Measurements from ENCODE around the gene GLRA3. TPM values are rescaled to one million over a fixed set of nuclear protein-coding genes. Genes with fewer than 3 reads are reported as not detected.

Gene GLRA3
- polyA plus RNA-seq, 1 donor from 2014 or later = 0.76 TPM

- TF ChIP-seq MXI1 (conservative IDR thresholded peaks at IDR 0.05; ENCODE audit: poor library complexity, severe bottlenecking) (no peak), POLR2AphosphoS5 (IDR thresholded peaks at IDR 0.05) (no peak), REST (IDR thresholded peaks at IDR 0.05; ENCODE audit: borderline replicate concordance) (no peak)
- Histone ChIP-seq H3K9me2 (ENCODE audit: insufficient read depth, low read length) (no peaks in the 10 kb centered on the region), H3K9me3 (ENCODE audit: low read length) (no peaks in the 10 kb centered on the region), H3K79me2 (replicated peaks; ENCODE audit: insufficient read depth, low read length) (no peaks in the 10 kb centered on the region), H3K4me3 (ENCODE audit: low read length) (no peak overlapping the region), H3K27me3 (ENCODE audit: insufficient read depth, low read depth, low read length) (no peaks in the 10 kb centered on the region), H3K27ac (ENCODE audit: low read length) (no peak overlapping the region), H2AFZ (ENCODE audit: low read depth, low read length) (no peak overlapping the region), H3K4me2 (ENCODE audit: low read length) (no peak overlapping the region), H4K20me1 (ENCODE audit: insufficient read depth) (no peaks in the 10 kb centered on the region), H3K9ac (ENCODE audit: low read length) (no peak overlapping the region), H3K36me3 (ENCODE audit: insufficient read depth, low read length) (no peaks in the 10 kb centered on the region), H3F3A (ENCODE audit: insufficient read depth, low read length, poor library complexity, severe bottlenecking) (no peaks in the 10 kb centered on the region)
These were observed 23.3 kb downstream of the GLRA3 start for GRCh38 chr4:174805746-174806145.

DNA sequence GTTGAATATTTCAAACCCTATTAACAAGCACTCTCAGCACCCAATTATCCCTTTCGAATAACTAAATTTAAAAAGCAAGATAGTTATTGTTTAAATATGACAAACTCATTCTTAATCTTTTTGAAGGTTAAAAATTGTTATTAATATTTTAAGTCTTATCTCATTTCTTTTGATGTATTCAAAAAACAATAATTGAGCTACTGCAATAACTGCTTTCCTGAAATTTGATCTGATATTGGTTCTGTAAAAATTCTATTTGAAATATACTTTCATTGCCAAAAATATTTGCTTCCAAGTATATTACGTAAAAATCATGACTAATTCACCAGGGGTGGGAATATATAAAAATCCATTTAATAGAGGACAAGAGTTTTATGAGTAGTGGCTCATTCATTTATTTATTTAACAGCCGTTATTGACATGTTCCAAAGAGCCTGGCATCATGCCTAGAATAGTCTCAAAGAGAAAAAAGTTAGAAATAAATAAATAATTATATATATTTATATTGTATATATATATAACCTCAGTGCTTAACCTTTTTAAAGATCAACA is 34.4 kb downstream of the GLRA3 start:
- no peak overlapping the region for H3K27ac ChIP-seq (ENCODE audit: low read length)

More for the DNA sequence above, 34.4 kb downstream of the GLRA3 start:
- Histone ChIP-seq H3K4me3 (ENCODE audit: low read length) (no peak overlapping the region), H2AFZ (ENCODE audit: low read depth, low read length) (no peak overlapping the region), H4K20me1 (ENCODE audit: insufficient read depth) (no peaks in the 10 kb centered on the region), H3K9ac (ENCODE audit: low read length) (no peak overlapping the region), H3K4me2 (ENCODE audit: low read length) (no peak overlapping the region), H3K9me3 (ENCODE audit: low read length) (no peaks in the 10 kb centered on the region), H3K36me3 (ENCODE audit: insufficient read depth, low read length) (no peaks in the 10 kb centered on the region), H3K9me2 (ENCODE audit: insufficient read depth, low read length) (no peaks in the 10 kb centered on the region), H3K27me3 (ENCODE audit: insufficient read depth, low read depth, low read length) (no peaks in the 10 kb centered on the region), H3K79me2 (replicated peaks; ENCODE audit: insufficient read depth, low read length) (no peaks in the 10 kb centered on the region), H3F3A (ENCODE audit: insufficient read depth, low read length, poor library complexity, severe bottlenecking) (no peaks in the 10 kb centered on the region)
- no peak for TF ChIP-seq TAF1 (IDR thresholded peaks at IDR 0.05; ENCODE audit: low read depth)
- TF ChIP-seq, protein P1, sequence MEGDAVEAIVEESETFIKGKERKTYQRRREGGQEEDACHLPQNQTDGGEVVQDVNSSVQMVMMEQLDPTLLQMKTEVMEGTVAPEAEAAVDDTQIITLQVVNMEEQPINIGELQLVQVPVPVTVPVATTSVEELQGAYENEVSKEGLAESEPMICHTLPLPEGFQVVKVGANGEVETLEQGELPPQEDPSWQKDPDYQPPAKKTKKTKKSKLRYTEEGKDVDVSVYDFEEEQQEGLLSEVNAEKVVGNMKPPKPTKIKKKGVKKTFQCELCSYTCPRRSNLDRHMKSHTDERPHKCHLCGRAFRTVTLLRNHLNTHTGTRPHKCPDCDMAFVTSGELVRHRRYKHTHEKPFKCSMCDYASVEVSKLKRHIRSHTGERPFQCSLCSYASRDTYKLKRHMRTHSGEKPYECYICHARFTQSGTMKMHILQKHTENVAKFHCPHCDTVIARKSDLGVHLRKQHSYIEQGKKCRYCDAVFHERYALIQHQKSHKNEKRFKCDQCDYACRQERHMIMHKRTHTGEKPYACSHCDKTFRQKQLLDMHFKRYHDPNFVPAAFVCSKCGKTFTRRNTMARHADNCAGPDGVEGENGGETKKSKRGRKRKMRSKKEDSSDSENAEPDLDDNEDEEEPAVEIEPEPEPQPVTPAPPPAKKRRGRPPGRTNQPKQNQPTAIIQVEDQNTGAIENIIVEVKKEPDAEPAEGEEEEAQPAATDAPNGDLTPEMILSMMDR (IDR thresholded peaks at IDR 0.05; ENCODE audit: poor library complexity, severe bottlenecking) = no peak
- TF ChIP-seq SMC3 (conservative IDR thresholded peaks at IDR 0.05; ENCODE audit: poor library complexity) = no peak
- no peak for TF ChIP-seq EP300 (conservative IDR thresholded peaks at IDR 0.05; ENCODE audit: poor library complexity, severe bottlenecking)
- TF ChIP-seq MXI1 (conservative IDR thresholded peaks at IDR 0.05; ENCODE audit: poor library complexity, severe bottlenecking) = no peak
- no peak for TF ChIP-seq REST (IDR thresholded peaks at IDR 0.05; ENCODE audit: borderline replicate concordance)
- no peak for TF ChIP-seq EZH2 (IDR thresholded peaks at IDR 0.05; ENCODE audit: borderline replicate concordance, insufficient read depth, low read length, poor library complexity, severe bottlenecking)
- no peak for TF ChIP-seq RAD21 (conservative IDR thresholded peaks at IDR 0.05)
- no peak for TF ChIP-seq POLR2AphosphoS5 (IDR thresholded peaks at IDR 0.05)
